Esophagus squamous epithelium (tissue), 5 donors: ENCODE measurements around the gene OGFOD3. TPM values are rescaled to one million over a fixed set of nuclear protein-coding genes. Genes with fewer than 3 reads are reported as not detected.
"Not testable (repeated sequence)": the region's sequence is repeated elsewhere in the genome, so short reads cannot be mapped to it uniquely, and the experiment has no call there.

Experiments used
- DNase-seq: peaks from one replicate; lab custom pipeline; 2025; lab: John Stamatoyannopoulos, UW
- H3K27ac ChIP-seq, 4 donors: fragments of 200-600 bp; sonication (generic); one replicate each; pipeline ENCODE4 v1.5.1; 2016 to 2019; ENCODE audit warnings: mild to moderate bottlenecking in 1 of 4
- H3K27me3 ChIP-seq, 4 donors: fragments of 200-600 bp; sonication (generic); 1 replicate in 3 of 4; 2 replicates in 1 of 4; pipeline versions ENCODE4 v1.5.1 to v1.6.0; 2017 to 2021; ENCODE audit warnings: antibody characterized with exemption in 1 of 4
- H3K36me3 ChIP-seq, 3 donors: fragments of 200-600 bp; sonication (generic); one replicate each; pipeline ENCODE4 v1.5.1; 2016 to 2019
- H3K4me1 ChIP-seq, 3 donors: fragments of 200-600 bp; sonication (generic); one replicate each; pipeline ENCODE4 v1.5.1; 2017 to 2019
- H3K4me3 ChIP-seq, 4 donors: fragments of 200-600 bp; sonication (generic); 1 replicate in 3 of 4; 2 replicates in 1 of 4; pipeline ENCODE4 v1.5.1; 2016 to 2019; ENCODE audit warnings: mild to moderate bottlenecking in 2 of 4, moderate library complexity in 1 of 4
- H3K9me3 ChIP-seq, 3 donors: fragments of 200-600 bp; sonication (generic); one replicate each; pipeline ENCODE4 v1.5.1; 2016 to 2019
- CTCF ChIP-seq, 6 experiments: fragments of 450-650 bp in 4 of 6; fragments of 200-600 bp in 2 of 6; sonication (generic) in 2 of 6; IDR thresholded peaks; one replicate each; pipeline ENCODE4 v1.5.1; 2016 to 2019; ENCODE audit warnings: antibody characterized with exemption in 6 of 6, mild to moderate bottlenecking in 4 of 6, moderate library complexity in 4 of 6
- POLR2A ChIP-seq, 4 donors: fragments of 450-650 bp; IDR thresholded peaks; one replicate each; pipeline ENCODE4 v1.6.1; 2017; ENCODE audit warnings: antibody characterized with exemption in 4 of 4, mild to moderate bottlenecking in 4 of 4, moderate library complexity in 3 of 4
- WGBS, 2 donors: methylation state at CpG; one replicate each; pipeline ENCODE4 v1.1.5; 2018; 5-methylcytosine and 5-hydroxymethylcytosine counted together
- intact Hi-C: fragments of 100-400 bp; cut with DNase I; formaldehyde crosslinking; loops from one replicate; pipeline ENCODE4 v1.15.0; 2022
- total RNA-seq, 4 donors: library from RNA; depleted of rRNA; stranded (reverse); fragments of >200 nt; gene quantifications; one replicate each; pipeline ENCODE4 v1.1.0, GENCODE V29; 2016
- donor health status: DM: yes; HTN: yes; CAD: no.

Gene OGFOD3
- total RNA-seq, 4 donors from 2014 or later, result 11.9 to 26.7 (median 19.4) TPM

- WGBS, 2 donors, result 61 to 72% methylated on average over 10 of the region's 10 CpGs
- intact Hi-C loops, result no loop called here
- H3K4me1 ChIP-seq, result peaks cover 5 to 50% (median 14%) of the 10 kb centered on the region in 3 donors
- H3K27me3 ChIP-seq, result no peaks in the 10 kb centered on the region
- peak overlapping the region; percentile 96 to 100 (median 100) for H3K27ac ChIP-seq
- peaks cover 6 to 25% (median 6%) of the 10 kb centered on the region in 3 donors for H3K36me3 ChIP-seq
- no peak for TF ChIP-seq POLR2A (IDR thresholded peaks at IDR 0.05)
- no peak for TF ChIP-seq CTCF (IDR thresholded peaks at IDR 0.05)
- DNase-seq, result no peak
- no peaks in the 10 kb centered on the region for H3K9me3 ChIP-seq
- peak overlapping the region in 3 of 4 donors; percentile 66 to 97 (median 73) for H3K4me3 ChIP-seq
Observed at GRCh38 chr17:82457073-82457928, 38.9 kb upstream of the OGFOD3 start.

DNA sequence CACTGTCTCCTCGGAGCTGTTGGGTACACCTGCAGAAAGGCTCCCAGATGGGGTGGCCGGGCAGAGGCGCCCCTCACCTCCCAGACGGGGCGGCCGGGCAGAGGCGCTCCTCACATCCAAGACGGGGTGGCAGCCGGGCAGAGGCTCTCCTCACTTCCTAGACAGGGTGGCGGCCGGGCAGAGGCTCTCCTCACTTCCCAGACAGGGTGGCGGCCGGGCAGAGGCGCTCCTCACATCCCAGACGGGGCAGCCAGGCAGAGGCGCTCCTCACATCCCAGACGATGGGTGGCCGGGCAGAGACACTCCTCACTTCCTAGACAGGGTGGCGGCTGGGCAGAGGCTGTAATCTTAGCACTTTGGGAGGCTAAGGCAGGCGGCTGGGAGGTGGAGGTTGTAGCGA is 35.3 kb upstream of the OGFOD3 start:
- H3K27ac ChIP-seq, H3K9me3 ChIP-seq, H3K27me3 ChIP-seq, DNase-seq, H3K36me3 ChIP-seq, H3K4me3 ChIP-seq, intact Hi-C loops: not testable (repeated sequence)
- H3K4me1 ChIP-seq, result peaks cover 11 to 46% (median 31%) of the 10 kb centered on the region in 3 donors
- WGBS, 2 donors, result no CpG with 5 or more reads among the region's 21 CpGs

DNA sequence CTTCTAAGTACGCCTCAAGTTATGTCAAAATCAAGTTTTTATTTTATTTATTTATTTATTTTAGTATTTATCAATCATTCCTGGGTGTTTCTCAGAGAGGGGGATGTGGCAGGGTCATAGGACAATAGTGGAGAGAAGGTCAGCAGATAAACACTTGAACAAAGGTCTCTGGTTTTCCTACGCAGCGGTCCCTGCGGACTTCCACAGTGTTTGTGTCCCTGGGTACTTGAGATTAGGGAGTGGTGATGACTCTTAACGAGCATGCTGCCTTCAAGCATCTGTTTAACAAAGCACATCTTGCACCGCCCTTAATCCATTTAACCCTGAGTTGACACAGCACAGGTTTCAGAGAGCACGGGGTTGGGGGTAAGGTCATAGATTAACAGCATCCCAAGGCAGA is 34.8 kb upstream of the OGFOD3 start:
- H3K36me3 ChIP-seq, H3K4me3 ChIP-seq, H3K27me3 ChIP-seq, H3K9me3 ChIP-seq, intact Hi-C loops, DNase-seq: not testable (repeated sequence)
- peak overlapping the region in 1 of 4 donors; percentile 44 for H3K27ac ChIP-seq
- peaks cover 11 to 47% (median 31%) of the 10 kb centered on the region in 3 donors for H3K4me1 ChIP-seq
- 67 to 70% methylated on average over 7 of the region's 7 CpGs for whole genome bisulfite sequencing, 2 donors

GRCh38 chr17:82452162-82452561 is 33.8 kb upstream of the OGFOD3 start:
- peak overlapping the region in 1 of 4 donors; percentile 96 for H3K27ac ChIP-seq
- 93 to 94% methylated on average over 3 of the region's 3 CpGs for WGBS, 2 donors
- no peaks in the 10 kb centered on the region for H3K27me3 ChIP-seq
- H3K4me3 ChIP-seq, result no peak overlapping the region
- no peak for DNase-seq
- H3K9me3 ChIP-seq, result no peaks in the 10 kb centered on the region
- intact Hi-C loops, result no loop called here
- TF ChIP-seq CTCF (IDR thresholded peaks at IDR 0.05) (no peak), POLR2A (IDR thresholded peaks at IDR 0.05) (no peak)
- peaks cover 7 to 47% (median 25%) of the 10 kb centered on the region in 3 donors for H3K4me1 ChIP-seq
- H3K36me3 ChIP-seq, result peaks cover 0 to 9% (median 0%) of the 10 kb centered on the region in 3 donors

GRCh38 chr17:82450357-82451106 is 32.1 kb upstream of the OGFOD3 start, which contains the start of gene CYBC1:
Gene CYBC1, minus strand, starts transcription at chr17:82450752. Its CDS starts 1,498 bp downstream, at chr17:82449254.
- WGBS, 2 donors, result 0 to 1% methylated on average over 8 to 16 of the region's 91 CpGs
- intact Hi-C loops, result no loop called here
- Histone ChIP-seq H3K27ac (peak within 1 kb of the TSS; percentile 89 to 96 (median 94)), H3K27me3 (no peaks in the 10 kb centered on the region), H3K9me3 (no peaks in the 10 kb centered on the region), H3K36me3 (peaks cover 0 to 22% (median 0%) of the 10 kb centered on the region in 3 donors), H3K4me3 (peak within 1 kb of the TSS; percentile 64 to 100 (median 92)), H3K4me1 (peaks cover 13 to 52% (median 29%) of the 10 kb centered on the region in 3 donors)
- peak; percentile 49 for DNase-seq
- peak in 1 of 6 experiments; percentile 22 for TF ChIP-seq CTCF (IDR thresholded peaks at IDR 0.05)
- TF ChIP-seq POLR2A (IDR thresholded peaks at IDR 0.05), result peak in 2 of 4 donors; percentile 74 to 89
